ENCODE measurements around the gene ACAN.

DNA sequence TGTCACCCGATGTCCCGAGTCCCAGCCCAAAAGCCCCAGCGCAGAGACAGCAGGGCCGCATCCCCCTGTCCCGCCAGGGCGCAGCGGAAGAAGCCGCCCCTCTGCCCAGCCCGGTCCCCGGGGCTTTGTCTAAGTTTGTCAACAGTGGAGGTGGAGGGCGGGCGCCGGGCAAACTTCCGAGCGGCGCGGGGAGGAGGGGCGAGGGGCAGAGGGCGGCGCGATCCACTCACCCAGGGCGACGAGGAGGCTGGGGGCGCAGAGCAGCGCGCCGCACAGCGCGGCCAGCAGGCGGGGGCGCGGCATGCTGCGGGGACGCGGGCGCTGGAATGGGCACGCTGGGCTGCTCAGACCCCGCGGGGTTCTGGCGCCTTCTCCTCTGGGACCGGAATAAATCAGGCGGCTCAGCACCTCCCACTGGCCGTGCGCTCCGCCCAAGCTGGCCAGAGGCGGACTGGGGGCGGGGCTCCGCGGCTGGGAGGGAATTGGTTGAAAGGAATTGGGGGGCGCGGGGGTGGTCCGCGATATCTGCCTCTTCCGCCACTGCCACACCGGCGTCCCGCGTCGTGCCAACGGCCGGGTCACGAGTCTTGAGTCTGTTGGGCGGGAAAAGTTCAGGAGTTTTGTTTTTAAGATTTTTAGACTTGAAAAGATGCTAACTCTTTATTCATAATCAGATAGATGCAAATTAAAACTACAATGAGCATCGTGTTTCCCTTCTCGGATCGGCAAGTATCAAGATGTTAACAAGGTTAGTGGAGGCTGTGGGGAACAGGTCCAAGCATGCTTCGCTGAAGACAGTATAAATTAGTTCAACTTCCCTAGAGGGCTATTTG, 110.0 kb downstream of the ACAN start, which contains the start of gene MFGE8:
- TF ChIP-seq, protein P1, sequence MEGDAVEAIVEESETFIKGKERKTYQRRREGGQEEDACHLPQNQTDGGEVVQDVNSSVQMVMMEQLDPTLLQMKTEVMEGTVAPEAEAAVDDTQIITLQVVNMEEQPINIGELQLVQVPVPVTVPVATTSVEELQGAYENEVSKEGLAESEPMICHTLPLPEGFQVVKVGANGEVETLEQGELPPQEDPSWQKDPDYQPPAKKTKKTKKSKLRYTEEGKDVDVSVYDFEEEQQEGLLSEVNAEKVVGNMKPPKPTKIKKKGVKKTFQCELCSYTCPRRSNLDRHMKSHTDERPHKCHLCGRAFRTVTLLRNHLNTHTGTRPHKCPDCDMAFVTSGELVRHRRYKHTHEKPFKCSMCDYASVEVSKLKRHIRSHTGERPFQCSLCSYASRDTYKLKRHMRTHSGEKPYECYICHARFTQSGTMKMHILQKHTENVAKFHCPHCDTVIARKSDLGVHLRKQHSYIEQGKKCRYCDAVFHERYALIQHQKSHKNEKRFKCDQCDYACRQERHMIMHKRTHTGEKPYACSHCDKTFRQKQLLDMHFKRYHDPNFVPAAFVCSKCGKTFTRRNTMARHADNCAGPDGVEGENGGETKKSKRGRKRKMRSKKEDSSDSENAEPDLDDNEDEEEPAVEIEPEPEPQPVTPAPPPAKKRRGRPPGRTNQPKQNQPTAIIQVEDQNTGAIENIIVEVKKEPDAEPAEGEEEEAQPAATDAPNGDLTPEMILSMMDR (IDR thresholded peaks at IDR 0.05; ENCODE audit: low read depth, low read length), result no peak
- no peak for TF ChIP-seq POLR2A (IDR thresholded peaks at IDR 0.05; ENCODE audit: extremely low read depth, insufficient read length)
- TF ChIP-seq, protein P2, sequence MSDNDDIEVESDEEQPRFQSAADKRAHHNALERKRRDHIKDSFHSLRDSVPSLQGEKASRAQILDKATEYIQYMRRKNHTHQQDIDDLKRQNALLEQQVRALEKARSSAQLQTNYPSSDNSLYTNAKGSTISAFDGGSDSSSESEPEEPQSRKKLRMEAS (IDR thresholded peaks at IDR 0.05; ENCODE audit: low read depth, low read length), result 0 out of 2 replicates have a peak, but pooled peaks have one; percentile 15
- no peak for TF ChIP-seq MYC (IDR thresholded peaks at IDR 0.05; ENCODE audit: low read depth, low read length)
